ENCODE results near the gene SHKBP1. TPM values are rescaled to one million over a fixed set of nuclear protein-coding genes. Genes with fewer than 3 reads are reported as not detected.
A peak's percentile ranks its signal among the peaks of the same experiment; 100 is the strongest.

SHKBP1 gene
- total and polyA plus RNA-seq, 9 of the 15 experiments (the other 6 are each of a cell fraction or from before 2014, with no cell fraction given) = 1.2 to 58.1 (median 22.3) TPM

DNA sequence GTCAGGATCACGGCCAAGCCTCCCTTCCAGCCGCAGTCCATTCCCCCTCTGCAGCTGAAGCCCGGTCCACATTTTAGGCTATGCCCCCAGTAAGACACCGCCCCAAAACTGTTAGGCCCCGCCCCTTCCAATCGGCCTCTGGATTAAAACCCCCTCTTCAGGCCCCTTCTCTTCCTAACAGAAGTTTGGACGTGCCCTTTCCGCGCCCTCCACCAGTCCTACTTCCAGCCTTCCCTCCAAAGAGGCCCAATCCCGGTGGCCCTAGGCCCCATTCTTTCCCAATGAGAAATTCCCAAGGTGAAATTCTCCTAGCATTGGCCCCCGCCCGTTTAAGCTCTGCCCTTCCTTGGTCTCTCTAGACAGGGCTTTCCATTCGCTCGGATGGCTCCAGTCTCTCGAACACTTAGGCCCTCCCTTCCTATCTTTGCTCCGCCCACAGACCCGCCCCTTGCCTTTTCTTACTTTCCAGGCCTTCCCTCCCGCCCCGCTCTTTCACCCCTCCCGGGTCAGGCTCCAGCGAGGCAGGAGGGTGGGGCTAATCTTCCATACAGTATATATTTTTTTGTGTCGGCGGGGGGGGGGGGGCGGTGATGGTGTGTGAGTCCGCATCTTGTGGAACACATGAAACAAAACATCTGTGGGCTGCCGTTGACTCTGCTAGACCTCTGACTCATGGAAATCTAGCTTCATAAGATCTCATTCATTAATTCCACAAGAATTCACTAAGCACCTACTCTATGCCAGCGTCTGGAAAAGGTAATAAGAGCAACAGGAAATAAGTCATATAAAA is 38.1 kb downstream of the SHKBP1 start (continued):
- TF ChIP-seq, protein P1, sequence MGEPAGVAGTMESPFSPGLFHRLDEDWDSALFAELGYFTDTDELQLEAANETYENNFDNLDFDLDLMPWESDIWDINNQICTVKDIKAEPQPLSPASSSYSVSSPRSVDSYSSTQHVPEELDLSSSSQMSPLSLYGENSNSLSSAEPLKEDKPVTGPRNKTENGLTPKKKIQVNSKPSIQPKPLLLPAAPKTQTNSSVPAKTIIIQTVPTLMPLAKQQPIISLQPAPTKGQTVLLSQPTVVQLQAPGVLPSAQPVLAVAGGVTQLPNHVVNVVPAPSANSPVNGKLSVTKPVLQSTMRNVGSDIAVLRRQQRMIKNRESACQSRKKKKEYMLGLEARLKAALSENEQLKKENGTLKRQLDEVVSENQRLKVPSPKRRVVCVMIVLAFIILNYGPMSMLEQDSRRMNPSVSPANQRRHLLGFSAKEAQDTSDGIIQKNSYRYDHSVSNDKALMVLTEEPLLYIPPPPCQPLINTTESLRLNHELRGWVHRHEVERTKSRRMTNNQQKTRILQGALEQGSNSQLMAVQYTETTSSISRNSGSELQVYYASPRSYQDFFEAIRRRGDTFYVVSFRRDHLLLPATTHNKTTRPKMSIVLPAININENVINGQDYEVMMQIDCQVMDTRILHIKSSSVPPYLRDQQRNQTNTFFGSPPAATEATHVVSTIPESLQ (CRISPR knock-in tag; IDR thresholded peaks at IDR 0.05) = 0 out of 2 replicates have a peak, but pooled peaks have one; percentile 20
- TF ChIP-seq PHF8 (IDR thresholded peaks at IDR 0.05; ENCODE audit: borderline replicate concordance, low read length) (peak; percentile 20; the same call in 1 of the 2 replicates), NR2C2 (CRISPR knock-in tag; IDR thresholded peaks at IDR 0.05) (no peak), NR2C2 (tag; IDR thresholded peaks at IDR 0.05) (peak; percentile 47; the same call in 1 of the 2 replicates), HDAC2 (IDR thresholded peaks at IDR 0.05) (no peak), ZBTB7A (IDR thresholded peaks at IDR 0.05; ENCODE audit: borderline replicate concordance, control insufficient read depth, low read depth, low read length) (peak; percentile 49; the same call in 1 of the 2 replicates), ZSCAN29 (IDR thresholded peaks at IDR 0.05) (no peak), BCOR (IDR thresholded peaks at IDR 0.05) (no peak), DPF2 (IDR thresholded peaks at IDR 0.05) (peak; percentile 41), NR3C1 (CRISPR knock-in tag; IDR thresholded peaks at IDR 0.05) (no peak)
- TF ChIP-seq, protein P2, sequence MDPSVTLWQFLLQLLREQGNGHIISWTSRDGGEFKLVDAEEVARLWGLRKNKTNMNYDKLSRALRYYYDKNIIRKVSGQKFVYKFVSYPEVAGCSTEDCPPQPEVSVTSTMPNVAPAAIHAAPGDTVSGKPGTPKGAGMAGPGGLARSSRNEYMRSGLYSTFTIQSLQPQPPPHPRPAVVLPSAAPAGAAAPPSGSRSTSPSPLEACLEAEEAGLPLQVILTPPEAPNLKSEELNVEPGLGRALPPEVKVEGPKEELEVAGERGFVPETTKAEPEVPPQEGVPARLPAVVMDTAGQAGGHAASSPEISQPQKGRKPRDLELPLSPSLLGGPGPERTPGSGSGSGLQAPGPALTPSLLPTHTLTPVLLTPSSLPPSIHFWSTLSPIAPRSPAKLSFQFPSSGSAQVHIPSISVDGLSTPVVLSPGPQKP (CRISPR knock-in tag; IDR thresholded peaks at IDR 0.05) = no peak
- TF ChIP-seq, protein P3, sequence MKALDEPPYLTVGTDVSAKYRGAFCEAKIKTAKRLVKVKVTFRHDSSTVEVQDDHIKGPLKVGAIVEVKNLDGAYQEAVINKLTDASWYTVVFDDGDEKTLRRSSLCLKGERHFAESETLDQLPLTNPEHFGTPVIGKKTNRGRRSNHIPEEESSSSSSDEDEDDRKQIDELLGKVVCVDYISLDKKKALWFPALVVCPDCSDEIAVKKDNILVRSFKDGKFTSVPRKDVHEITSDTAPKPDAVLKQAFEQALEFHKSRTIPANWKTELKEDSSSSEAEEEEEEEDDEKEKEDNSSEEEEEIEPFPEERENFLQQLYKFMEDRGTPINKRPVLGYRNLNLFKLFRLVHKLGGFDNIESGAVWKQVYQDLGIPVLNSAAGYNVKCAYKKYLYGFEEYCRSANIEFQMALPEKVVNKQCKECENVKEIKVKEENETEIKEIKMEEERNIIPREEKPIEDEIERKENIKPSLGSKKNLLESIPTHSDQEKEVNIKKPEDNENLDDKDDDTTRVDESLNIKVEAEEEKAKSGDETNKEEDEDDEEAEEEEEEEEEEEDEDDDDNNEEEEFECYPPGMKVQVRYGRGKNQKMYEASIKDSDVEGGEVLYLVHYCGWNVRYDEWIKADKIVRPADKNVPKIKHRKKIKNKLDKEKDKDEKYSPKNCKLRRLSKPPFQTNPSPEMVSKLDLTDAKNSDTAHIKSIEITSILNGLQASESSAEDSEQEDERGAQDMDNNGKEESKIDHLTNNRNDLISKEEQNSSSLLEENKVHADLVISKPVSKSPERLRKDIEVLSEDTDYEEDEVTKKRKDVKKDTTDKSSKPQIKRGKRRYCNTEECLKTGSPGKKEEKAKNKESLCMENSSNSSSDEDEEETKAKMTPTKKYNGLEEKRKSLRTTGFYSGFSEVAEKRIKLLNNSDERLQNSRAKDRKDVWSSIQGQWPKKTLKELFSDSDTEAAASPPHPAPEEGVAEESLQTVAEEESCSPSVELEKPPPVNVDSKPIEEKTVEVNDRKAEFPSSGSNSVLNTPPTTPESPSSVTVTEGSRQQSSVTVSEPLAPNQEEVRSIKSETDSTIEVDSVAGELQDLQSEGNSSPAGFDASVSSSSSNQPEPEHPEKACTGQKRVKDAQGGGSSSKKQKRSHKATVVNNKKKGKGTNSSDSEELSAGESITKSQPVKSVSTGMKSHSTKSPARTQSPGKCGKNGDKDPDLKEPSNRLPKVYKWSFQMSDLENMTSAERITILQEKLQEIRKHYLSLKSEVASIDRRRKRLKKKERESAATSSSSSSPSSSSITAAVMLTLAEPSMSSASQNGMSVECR (CRISPR knock-in tag; IDR thresholded peaks at IDR 0.05) = peak; percentile 52; the same call in 1 of the 2 replicates
- TF ChIP-seq, protein P4, sequence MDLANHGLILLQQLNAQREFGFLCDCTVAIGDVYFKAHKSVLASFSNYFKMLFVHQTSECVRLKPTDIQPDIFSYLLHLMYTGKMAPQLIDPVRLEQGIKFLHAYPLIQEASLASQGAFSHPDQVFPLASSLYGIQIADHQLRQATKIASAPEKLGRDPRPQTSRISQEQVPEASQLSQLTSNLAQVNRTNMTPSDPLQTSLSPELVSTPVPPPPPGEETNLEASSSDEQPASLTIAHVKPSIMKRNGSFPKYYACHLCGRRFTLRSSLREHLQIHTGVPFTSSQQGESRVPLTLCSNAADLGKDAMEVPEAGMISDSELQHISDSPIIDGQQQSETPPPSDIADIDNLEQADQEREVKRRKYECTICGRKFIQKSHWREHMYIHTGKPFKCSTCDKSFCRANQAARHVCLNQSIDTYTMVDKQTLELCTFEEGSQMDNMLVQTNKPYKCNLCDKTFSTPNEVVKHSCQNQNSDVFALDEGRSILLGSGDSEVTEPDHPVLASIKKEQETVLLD (IDR thresholded peaks at IDR 0.05) = 0 out of 2 replicates have a peak, but pooled peaks have one; percentile 24
- TF ChIP-seq, protein P5, sequence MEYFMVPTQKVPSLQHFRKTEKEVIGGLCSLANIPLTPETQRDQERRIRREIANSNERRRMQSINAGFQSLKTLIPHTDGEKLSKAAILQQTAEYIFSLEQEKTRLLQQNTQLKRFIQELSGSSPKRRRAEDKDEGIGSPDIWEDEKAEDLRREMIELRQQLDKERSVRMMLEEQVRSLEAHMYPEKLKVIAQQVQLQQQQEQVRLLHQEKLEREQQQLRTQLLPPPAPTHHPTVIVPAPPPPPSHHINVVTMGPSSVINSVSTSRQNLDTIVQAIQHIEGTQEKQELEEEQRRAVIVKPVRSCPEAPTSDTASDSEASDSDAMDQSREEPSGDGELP (CRISPR knock-in tag; IDR thresholded peaks at IDR 0.05; ENCODE audit: borderline replicate concordance) = peak; percentile 37; the same call in 1 of the 2 replicates
- TF ChIP-seq, protein P6, sequence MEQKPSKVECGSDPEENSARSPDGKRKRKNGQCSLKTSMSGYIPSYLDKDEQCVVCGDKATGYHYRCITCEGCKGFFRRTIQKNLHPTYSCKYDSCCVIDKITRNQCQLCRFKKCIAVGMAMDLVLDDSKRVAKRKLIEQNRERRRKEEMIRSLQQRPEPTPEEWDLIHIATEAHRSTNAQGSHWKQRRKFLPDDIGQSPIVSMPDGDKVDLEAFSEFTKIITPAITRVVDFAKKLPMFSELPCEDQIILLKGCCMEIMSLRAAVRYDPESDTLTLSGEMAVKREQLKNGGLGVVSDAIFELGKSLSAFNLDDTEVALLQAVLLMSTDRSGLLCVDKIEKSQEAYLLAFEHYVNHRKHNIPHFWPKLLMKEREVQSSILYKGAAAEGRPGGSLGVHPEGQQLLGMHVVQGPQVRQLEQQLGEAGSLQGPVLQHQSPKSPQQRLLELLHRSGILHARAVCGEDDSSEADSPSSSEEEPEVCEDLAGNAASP (IDR thresholded peaks at IDR 0.05) = no peak

Measured in K562 (cell line).